ENCODE results near the gene ADAM23.

Gene ADAM23

DNA sequence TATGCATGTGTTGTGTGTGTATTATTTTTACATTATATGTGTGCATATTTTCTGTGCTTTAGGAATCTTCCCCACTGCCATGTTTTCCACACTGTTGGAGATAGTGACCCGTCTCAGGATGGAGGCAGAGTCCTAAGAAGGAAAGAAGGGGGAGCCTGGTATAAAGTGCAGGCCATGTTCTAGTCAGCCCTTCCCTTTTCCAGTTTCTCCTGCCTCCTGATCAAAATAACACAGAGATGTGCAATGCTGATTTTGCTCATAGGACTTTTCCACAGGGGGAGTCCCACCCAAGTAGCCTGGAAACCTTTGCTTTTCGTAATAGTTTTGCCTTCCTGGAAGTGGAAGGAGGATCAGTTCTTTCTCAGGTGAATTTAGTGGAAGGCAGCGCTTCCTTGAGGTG lies 126.1 kb downstream of the ADAM23 start:
- no peak for DNase-seq (ENCODE audit: low read depth)

DNA sequence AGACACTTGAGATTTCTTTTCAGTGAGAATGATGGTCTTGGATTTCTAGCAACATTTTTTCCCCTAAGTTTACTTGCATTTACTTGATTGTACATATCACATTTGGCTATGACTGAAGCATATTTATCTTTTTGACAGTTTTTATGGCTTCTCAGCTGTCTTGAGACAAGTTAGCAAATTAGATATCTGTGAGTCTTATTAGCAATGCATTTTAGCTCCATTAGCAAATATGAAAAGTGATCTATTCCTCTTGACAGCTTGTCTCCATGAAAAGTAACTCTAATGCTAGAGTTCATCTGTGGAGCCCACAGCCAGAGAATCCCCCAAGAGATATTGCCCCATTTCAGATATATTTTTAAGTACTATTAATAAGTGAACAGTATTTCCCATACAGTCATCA lies 126.9 kb downstream of the ADAM23 start:
- no peak for DNase-seq (ENCODE audit: low read depth)

DNA sequence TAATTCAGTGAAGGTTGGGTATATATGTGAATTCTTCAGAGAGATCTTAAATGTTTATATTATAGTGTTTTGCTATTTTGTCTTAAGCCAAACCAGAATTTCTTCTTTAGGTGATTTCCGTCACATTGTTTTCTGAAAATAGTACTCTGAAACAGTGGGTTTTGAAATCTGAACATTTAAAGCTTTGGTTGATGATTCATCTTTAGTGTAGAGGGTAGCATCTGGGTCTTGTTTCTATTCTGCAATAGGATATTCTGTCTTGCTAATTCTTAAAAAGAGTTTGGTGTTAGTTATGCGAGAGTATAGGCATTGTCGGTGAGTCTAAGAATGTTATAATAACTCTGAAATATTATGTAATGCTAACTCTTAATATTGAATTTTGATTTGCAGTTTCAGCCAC lies 129.4 kb downstream of the ADAM23 start:
- DNase-seq (ENCODE audit: low read depth): no peak

DNA sequence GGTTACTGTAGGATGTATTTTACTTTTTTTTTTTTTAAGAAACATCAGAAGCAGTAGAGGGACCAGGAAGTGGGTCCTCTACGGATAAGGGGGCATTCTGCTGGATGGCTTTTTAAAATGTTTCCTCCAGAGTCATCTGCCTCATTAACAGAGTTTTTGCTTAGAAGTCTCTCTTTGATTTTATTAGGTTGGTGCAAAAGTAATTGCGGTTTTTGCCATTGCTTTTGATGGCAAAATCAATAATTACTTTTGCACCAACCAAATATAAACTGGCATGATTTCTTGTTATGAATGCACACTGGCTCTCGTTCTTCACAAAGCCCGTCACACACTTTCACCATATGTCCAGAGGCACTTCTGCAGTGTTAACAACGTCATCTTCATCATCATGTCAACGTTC lies 130.5 kb downstream of the ADAM23 start:
- no peak for DNase-seq (ENCODE audit: low read depth)

DNA sequence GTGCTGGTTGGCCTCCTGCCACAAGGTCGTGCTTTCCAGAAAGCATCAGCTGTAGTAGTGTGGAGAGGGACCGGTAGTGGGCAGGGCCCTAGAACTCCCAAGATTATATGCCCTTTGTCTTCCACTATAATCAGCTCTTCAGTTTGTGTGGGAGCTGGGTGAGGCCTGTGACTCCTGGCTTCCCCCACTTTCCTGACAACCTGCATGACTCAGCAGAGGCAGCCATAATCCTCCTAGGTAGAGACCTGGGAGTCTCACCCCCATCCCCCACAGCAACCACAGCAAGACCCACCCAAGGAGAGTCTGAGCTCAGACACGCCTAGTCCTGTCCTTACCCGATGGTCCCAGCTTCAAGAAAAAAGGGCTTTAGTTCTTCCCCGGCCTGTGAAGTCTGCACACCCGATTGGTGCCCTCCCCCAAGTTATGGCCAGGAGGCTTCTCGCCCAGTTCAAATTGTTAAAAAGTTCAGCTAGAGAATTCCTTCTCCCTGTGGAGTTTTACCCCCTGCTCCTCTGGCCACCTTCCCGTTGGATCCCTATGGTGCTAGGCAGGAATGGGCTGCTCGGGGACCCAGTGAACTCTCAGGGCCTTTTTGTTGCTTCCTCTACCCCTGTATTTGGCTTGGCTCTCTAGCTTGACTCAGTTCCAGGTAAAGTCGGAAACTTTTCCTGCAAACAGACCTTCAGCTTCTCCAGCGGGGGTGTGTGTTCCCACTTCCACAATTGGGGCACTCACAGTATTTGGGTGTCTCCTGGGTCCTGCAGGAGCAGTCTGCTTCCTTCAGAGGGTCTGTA lies 141.2 kb downstream of the ADAM23 start:
- no peak for DNase-seq (ENCODE audit: low read depth)

DNA sequence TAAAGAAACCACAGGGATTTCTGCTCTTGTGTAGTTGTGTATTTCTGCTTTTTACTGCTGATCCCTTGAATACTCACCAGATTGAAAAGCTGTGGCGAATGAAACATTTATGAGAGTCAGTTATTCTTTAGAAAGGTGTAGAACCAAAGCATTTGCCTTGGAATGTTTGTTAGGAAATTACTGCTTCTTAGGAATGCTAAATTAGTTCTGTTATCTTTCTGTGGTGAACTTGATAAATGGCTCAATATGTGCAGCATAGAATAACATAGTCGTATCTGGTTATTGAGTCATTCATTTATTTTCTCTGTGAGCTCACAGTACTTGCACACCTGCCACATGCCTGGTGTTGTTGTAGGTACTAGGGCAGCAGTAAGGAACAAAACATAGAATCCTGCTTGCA lies 142.0 kb downstream of the ADAM23 start:
- DNase-seq (ENCODE audit: low read depth): no peak

DNA sequence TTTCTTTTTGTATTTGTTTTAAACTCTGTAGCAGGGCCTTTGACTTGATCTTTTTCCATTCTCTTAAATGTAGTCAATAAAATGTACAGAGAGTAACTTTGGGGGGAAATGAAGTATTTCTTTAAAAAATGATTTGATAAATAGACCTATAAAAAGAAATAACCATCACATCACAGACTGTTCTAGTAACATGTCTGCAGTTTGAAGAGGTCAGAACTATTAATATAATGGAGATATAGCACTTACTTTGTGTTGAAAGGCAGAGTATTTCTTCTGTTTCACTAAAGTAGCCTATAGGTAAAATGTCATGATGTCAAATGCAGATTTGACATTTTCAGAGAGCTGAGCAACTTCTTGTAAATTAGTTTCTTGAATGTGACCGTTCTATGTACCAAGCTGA lies 143.3 kb downstream of the ADAM23 start:
- no peak for DNase-seq (ENCODE audit: low read depth)

DNA sequence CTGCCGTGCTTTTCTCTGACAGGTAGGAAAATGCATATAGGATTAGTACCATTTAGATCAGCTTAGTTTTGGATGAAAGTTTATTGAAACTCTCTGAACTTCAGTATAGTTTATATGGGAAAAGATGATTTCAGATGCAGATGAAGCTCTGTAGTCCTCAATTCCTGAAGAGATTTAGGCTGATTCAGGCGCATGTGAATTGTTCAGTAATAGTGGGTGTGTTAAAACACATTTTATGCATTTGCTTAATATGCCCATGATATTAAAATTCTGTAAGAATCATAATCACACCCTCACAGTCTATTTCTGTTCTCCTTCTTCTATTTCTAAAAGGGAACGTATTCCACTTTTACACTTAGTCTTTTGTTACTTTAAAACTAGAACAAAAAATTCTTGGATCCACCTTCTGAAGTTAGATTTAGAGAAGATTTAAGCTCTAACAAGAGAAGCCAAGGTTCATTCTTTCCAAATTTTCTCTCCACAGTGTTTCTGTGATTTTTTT lies 154.4 kb downstream of the ADAM23 start:
- DNase-seq (ENCODE audit: low read depth): no peak

DNA sequence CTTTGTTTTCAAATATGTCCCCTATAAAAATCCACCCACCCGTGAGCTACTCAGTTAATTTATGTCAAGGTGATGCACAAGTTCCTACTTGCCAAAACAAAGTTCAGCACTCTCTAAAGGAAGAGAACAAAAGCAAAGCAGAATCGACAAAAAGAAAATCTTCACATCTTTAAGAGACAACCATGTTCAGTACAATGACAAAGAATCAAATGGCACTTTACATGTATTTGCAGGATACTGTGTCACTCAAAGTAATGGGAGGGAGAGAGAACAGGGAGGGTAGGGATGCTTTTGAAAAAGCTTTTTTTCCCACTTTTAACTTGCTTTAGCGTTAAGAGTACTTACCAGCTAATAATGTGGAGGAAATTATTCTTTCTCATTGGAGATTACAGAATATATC lies 159.9 kb downstream of the ADAM23 start:
- no peak for DNase-seq (ENCODE audit: low read depth)

DNA sequence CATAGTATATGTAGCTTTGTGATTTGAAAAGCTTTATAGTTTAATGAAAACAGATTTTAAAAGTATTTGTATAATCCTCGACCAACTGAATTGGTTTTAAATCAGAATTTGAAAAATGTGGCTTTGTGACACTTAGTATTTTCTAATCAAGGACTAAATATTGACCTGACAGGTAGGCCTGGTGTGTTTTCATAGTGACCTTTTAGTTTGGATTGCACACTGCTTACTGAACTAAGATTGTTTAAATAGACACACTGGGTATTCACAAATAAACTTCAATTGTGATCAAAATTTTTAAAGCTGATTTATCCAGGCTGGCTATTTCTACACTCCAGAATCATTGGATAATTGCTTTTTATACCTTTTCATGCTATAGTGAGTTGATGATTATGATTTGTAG lies 167.1 kb downstream of the ADAM23 start:
- no peak for DNase-seq (ENCODE audit: low read depth)

DNA sequence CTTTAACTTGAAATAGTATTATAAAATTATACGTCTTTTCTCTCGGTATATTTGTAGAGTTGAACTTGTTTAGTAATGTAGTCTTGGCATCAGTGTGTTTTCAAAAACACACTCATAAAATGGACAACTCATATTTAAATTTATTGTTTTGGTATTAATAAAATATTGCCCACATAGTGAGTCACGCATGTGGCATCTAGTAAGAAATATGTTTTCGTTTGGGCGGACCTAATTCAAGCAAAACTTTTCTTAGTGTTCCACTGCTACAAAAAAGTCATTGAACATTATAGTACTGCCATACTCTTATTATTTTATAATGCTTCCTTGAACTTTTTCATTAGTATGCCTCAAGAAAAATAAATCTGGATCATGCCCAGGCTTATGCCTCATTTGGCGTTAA lies 167.9 kb downstream of the ADAM23 start:
- no peak for DNase-seq (ENCODE audit: low read depth)

DNA sequence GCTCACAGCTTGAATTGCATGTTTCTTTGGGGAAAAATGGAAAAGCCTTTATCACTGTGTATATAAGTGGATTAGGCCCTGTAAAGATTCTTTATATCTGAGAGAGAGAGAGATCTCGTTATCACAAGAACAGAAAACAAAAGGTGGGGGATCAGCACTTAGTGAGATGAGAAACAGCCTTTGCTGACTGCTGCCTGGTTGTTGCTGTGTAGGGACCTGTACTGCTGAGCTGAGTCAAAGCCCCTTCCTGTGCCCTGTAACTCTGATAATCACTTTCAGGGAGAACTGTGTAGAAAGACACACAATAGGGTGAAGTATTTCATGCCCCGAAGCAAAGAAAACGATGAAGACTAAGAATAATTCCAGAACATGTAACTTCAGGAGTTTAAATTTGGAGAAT lies 168.4 kb downstream of the ADAM23 start:
- DNase-seq (ENCODE audit: low read depth): no peak

DNA sequence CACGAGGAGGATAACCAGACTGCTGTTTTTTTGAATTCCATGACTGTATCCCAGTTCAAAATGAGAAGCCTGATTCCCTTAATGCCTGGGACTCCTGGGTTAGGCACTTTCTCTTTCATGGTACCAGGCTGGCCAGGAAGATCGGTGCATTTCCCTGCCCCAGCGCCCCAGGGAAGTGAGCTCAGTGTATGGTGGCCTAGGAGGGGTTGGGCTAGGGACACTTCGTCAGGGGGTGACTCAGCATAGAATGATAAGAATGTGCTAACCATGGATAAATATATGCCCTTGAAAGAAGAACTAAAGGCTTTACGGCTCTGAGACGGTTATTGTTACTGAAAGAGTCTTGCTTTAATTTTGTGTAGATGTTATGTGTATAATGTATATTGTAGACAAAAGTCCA lies 171.5 kb downstream of the ADAM23 start:
- peak; percentile 58 for DNase-seq (ENCODE audit: low read depth)

DNA sequence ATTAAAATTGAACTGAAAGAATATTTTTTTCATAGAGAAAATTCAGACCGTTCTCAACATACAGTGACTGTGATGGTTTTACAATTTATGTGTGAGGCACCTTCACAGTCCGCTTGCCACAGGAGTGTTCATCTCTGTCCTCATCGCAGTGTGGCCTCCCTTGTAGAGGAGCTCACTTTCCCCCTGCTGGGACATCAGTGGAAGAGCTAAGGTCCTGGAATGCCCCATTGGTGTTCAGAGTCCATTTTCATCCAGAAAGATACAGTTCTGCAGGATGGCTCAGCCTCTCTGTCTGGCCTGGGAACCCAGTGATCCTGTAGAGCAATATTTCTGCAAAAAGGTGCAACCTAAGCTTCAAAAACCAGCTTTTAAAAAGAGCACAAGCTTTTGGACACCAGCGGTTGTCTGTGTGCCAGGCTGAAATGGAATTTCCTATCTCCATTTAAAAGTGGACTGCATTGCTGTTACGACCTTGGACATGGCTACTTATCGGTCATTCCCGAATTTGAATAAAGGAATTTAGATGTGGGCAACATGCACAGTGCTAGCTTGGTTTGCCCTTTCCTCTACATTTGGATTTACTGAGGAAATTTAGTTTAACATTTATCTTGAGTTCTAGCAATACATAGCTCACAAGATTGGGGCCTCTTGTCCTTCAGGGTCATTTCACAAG lies 172.2 kb downstream of the ADAM23 start:
- DNase-seq (ENCODE audit: low read depth): no peak

DNA sequence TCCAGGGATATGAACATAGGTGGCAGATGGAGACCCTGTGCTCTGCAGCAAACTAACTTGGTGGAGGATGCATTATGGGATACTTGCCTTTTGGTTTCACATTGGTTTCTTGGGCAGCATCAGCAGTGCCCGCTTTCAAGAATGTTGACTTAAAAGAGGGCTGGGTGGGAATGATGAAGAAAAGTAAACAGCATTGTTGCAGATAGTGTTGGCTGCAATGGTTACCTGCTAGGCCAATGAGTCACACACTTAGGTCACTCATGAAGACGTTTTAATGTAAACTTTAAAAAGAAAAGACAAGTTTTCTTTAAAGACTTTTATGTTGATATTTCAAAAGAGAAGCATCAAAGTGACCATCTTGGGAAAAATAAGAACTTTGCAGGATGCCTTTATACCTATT lies 172.8 kb downstream of the ADAM23 start:
- no peak for DNase-seq (ENCODE audit: low read depth)

DNA sequence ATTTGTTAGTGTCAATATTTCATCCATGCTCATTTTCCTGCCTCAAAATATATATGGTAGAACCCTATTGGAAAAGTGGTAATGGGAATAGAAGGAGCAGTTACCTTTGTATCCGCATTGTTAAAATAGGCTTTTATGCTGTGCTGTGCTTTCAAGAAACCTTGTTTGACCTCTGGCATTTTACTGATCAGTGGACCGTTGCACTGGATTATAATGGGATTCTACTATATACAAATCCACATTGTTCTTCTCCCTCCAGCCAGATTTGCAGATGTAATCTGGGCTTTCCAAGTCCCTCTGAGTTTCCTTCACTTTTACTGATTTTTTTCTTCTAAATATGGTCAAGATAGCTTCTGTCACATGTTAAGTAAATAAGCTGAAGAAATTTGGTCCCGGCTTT lies 175.7 kb downstream of the ADAM23 start:
- no peak for DNase-seq (ENCODE audit: low read depth)

DNA sequence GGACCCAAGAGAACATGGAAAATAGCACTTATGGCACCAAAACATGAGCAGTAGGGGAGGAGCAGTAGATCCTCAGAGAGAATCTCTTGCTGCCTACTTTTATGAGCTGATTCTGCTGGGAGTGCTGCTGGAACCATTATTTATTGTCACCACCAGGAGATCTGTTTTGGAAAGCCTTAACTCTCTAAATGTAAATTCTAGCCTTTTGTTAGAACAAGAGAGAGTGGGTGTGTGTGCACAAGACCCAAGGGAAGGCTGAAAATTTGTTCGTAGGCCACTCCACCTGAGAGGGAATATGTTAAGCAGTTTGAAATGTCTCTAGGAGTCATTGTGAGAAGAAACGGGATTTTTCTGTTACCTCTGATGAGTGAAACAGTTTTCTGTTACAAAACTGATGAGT lies 182.8 kb downstream of the ADAM23 start:
- DNase-seq (ENCODE audit: low read depth): no peak

DNA sequence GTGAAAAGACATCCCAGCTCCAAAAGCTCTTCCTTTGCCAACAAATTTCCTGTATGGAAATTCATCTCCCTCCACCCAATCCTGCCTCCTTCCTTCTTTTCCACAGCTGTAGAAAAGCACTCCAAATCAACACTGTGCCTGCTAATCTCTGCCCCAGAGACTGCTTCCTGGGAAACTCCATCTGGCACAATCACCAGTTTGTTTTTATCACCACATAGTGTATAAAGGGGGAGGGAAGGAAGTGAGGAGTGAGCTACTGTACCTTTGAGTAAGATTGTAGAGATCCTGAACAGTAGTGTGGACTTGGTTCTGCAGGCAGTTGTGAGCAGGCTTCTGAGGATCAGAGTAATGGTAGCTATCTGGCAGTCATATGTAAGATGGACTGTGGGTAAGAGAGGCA lies 184.3 kb downstream of the ADAM23 start:
- no peak for DNase-seq (ENCODE audit: low read depth)

DNA sequence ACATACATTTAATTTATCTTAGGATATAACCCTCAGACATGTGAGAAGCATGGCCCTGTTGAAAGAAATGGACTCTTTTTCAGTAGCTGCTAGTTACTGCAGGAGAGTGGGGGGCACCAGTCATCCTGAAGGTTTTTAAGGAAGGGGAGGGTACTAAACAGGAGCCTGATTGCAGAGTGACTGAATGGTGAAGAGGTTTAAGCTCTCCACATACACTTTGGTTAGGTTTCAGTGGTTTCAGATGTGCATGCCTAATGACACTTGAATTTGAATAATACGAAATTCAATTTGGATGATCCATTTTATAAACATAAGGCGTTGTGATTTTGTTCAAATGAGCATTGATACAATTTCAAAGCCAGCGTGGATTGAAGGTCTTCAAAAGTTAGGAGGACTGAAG lies 188.0 kb downstream of the ADAM23 start:
- DNase-seq (ENCODE audit: low read depth): no peak

DNA sequence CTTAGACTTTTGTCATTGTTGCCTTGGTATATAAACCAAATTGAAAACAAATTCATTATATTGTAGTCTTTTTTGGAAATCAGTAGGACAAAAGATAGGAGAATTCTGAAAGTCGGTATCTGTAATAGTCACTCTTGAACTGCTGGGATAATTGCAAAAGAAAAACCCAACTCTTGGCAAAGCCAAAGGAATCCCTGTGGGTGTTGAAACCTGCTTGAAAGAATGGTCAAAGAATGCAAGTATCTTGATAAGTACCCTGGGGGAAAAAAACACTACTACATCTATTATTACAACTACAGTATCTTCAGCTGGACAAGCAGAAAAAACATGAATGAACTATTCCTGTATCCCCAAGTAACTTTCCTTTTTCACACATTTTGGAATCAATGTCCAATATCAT lies 191.7 kb downstream of the ADAM23 start:
- DNase-seq (ENCODE audit: low read depth): no peak

DNA sequence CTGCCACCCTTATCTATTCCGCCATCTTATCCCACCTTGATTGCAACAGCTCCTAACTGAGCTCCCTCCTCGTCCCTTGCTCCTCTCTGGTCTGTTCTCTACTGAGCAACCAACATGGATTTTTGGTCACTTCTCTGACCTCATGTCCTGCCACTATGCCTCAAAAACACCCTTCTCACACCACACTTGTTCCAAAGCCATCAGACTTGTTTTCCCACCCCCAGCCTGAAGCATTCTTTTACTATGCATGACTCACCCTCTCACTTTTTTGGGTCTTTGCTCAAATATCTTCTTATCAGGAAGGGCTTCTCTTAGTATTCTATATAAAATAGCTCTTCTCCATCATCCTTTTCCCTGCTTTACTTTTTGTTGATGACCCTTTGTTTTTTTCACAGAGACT lies 196.3 kb downstream of the ADAM23 start:
- DNase-seq (ENCODE audit: low read depth): no peak

DNA sequence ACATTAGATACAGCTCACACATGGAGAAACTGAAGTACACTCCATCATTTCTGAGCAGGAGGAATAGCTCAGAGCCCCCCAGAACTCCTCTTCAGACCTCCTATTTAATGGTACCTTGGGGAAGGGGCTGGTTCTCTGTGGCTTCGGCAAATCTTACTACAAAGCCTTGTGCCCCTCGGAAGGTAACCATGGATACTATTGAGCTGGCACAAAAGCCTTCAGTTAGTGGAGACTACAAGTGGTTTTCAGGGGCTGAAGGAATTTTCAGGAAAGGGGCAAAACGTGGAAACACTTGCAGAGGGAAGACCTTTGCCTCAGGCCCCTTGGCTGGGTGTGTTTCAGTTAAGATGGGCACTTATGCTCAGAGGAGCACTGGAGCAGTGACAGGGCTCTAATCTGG lies 197.9 kb downstream of the ADAM23 start:
- DNase-seq (ENCODE audit: low read depth): no peak

DNA sequence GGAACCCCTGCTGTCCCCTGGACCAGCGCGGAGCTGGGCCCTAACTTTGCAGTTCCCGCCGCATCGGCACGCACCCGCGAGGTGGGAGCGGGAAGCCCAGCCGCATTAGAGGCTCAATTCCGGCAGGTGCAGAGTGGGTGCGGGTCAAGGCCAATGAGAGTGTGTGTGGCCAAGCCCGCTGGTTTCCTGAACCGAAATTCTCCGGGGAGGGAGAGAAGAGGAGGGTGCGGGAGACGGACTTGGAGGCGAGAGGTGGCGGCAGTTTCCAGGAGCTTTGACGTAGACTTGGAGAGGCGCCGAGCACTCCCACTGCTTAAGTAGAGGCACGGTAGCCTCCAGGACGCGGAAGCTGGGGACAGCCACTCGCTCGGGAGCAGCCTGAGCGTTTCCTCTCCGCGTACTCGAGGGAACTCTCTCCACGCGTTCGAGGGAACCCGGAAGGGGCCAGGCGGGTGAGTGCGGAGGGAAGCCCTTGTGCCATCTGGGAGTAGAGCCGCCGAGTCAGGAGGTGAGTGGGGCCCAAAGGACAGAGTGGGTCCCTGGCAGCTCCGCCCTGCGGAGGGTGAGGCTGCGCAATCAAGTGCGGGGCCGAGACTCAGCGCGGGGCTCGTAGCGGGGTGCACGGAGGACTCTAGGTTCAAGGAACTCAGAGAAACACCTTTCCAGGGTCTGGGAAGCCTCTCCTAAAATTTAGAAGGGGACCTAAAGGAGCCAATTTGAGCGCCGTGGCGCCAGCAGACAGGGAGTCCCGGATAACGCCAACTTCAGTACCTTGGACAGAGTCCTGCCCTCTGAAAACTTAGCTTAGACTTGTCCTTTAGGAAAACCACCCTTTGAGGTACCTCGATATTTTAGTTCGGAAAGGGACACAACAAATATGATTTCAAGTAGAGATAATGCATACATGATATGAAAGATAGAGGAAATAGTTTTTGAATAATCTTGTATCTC lies 199.0 kb downstream of the ADAM23 start, which contains the start of gene FAM237A:
FAM237A (plus strand) TSS at position 413 of the 951 bp plus-strand sequence. CDS start 1,750 bp downstream, outside the sequence.
- peak; percentile 67 for DNase-seq (ENCODE audit: low read depth)

Data from EH (cell line).